ENCODE measurements around the gene SHROOM3.

SHROOM3 gene

GRCh38 chr4:76578002-76578560 lies 143.1 kb downstream of the SHROOM3 start:
- DNase-seq (ENCODE audit: low read depth in 2 of 2), result no peak
- H3K4me3 ChIP-seq (replicated peaks in 1 of 2; ENCODE audit: low read depth in 2 of 2, low read length in 2 of 2), result no peak overlapping the region
- TF ChIP-seq CTCF (IDR thresholded peaks at IDR 0.05; ENCODE audit: low read depth, low read length), result no peak

- TF ChIP-seq CTCF (IDR thresholded peaks at IDR 0.05; ENCODE audit: low read depth, low read length), result no peak
- no peak for DNase-seq (ENCODE audit: low read depth in 2 of 2)
- no peak overlapping the region for H3K4me3 ChIP-seq (replicated peaks in 1 of 2; ENCODE audit: low read depth in 2 of 2, low read length in 2 of 2)
Observed at GRCh38 chr4:76579596-76580375, 144.8 kb downstream of the SHROOM3 start.

GRCh38 chr4:76581077-76581962 lies 146.3 kb downstream of the SHROOM3 start:
- no peak overlapping the region for H3K4me3 ChIP-seq (replicated peaks in 1 of 2; ENCODE audit: low read depth in 2 of 2, low read length in 2 of 2)
- no peak for TF ChIP-seq CTCF (IDR thresholded peaks at IDR 0.05; ENCODE audit: low read depth, low read length)
- no peak for DNase-seq (ENCODE audit: low read depth in 2 of 2)

- no peak for DNase-seq (ENCODE audit: low read depth in 2 of 2)
- H3K4me3 ChIP-seq (replicated peaks in 1 of 2; ENCODE audit: low read depth in 2 of 2, low read length in 2 of 2), result no peak overlapping the region
- no peak for TF ChIP-seq CTCF (IDR thresholded peaks at IDR 0.05; ENCODE audit: low read depth, low read length)
Observed at GRCh38 chr4:76582074-76582816, 147.2 kb downstream of the SHROOM3 start.

- H3K4me3 ChIP-seq (replicated peaks in 1 of 2; ENCODE audit: low read depth in 2 of 2, low read length in 2 of 2), result no peak overlapping the region
- no peak for TF ChIP-seq CTCF (IDR thresholded peaks at IDR 0.05; ENCODE audit: low read depth, low read length)
- DNase-seq (ENCODE audit: low read depth in 2 of 2), result no peak
Observed at GRCh38 chr4:76582817-76583087, 147.7 kb downstream of the SHROOM3 start.
